Spinal cord (tissue), 10 donors: ENCODE results near the gene OTULIN. TPM values are rescaled to one million over a fixed set of nuclear protein-coding genes. Genes with fewer than 3 reads are reported as not detected.

Experiments
- DNase-seq, 6 donors: peaks; one replicate each; pipeline versions ENCODE4 v3.0.0 to v3.0.0-alpha.2; 2013 to 2015; ENCODE audit warnings: low spot score in 6 of 6, low read depth in 4 of 6
- H3K27ac ChIP-seq: one replicate; pipeline ENCODE4 v1.5.1; 2013; ENCODE audit warnings: low read depth, low read length, control low read depth
- H3K27me3 ChIP-seq: one replicate; pipeline ENCODE4 v1.6.1; 2013; ENCODE audit warnings: low read length; ENCODE audit not compliant: control insufficient read depth, insufficient read depth
- H3K36me3 ChIP-seq: one replicate; pipeline ENCODE4 v1.6.1; 2013; ENCODE audit warnings: low read length; ENCODE audit not compliant: control insufficient read depth, insufficient read depth
- H3K4me1 ChIP-seq: one replicate; pipeline ENCODE4 v1.6.1; 2013; ENCODE audit warnings: low read length; ENCODE audit not compliant: control insufficient read depth, insufficient read depth
- H3K4me3 ChIP-seq: one replicate; pipeline ENCODE4 v1.5.1; 2013; ENCODE audit warnings: low read depth, low read length, control low read depth
- H3K9me3 ChIP-seq: one replicate; pipeline ENCODE4 v1.6.1; 2013; ENCODE audit warnings: low read length; ENCODE audit not compliant: control insufficient read depth, insufficient read depth
- WGBS: methylation state at CpG from one replicate; pipeline ENCODE4 v1.1.5; 2013; ENCODE audit warnings: missing lambda C conversion rate; ENCODE audit not compliant: insufficient coverage; 5-methylcytosine and 5-hydroxymethylcytosine counted together
- polyA plus RNA-seq, 2 donors: library from polyadenylated mRNA; unstranded; fragments of 120-200 nt; gene quantifications; one replicate each; pipeline ENCODE4 v1.2.1, GENCODE V29; 2013; ENCODE audit not compliant: insufficient read length in 2 of 2
- total RNA-seq, 2 donors: library from RNA; depleted of rRNA in 1 of 2; stranded (reverse); fragments of 120-200 nt in 1 of 2; fragments of >200 nt in 1 of 2; gene quantifications; one replicate each; pipeline versions ENCODE4 v1.2.3 to v1.2.4, GENCODE V29; 2013 to 2014
- donor health status: healthy.

The OTULIN gene
- total and polyA plus RNA-seq, 4 donors, result 14.0 to 28.7 (median 15.8) TPM

GRCh38 chr5:14742498-14742897, 78.0 kb downstream of the OTULIN start:
- no peak for DNase-seq
- Histone ChIP-seq H3K27ac (no peak overlapping the region), H3K4me1 (peaks cover 9% of the 10 kb centered on the region), H3K4me3 (no peak overlapping the region), H3K9me3 (no peaks in the 10 kb centered on the region), H3K36me3 (peaks cover 32% of the 10 kb centered on the region), H3K27me3 (no peaks in the 10 kb centered on the region)
- 80% methylated on average over 9 of the region's 9 CpGs for WGBS

- no peak overlapping the region for H3K27ac ChIP-seq
- H3K9me3 ChIP-seq, result no peaks in the 10 kb centered on the region
- no peak for DNase-seq
- H3K27me3 ChIP-seq, result no peaks in the 10 kb centered on the region
- H3K4me1 ChIP-seq, result peaks cover 9% of the 10 kb centered on the region
- WGBS, result 77% methylated on average over 4 of the region's 6 CpGs
- H3K4me3 ChIP-seq, result no peak overlapping the region
- peaks cover 42% of the 10 kb centered on the region for H3K36me3 ChIP-seq
Observed at GRCh38 chr5:14743601-14744295, 79.2 kb downstream of the OTULIN start.

- no peak for DNase-seq
- H3K36me3 ChIP-seq, result peaks cover 42% of the 10 kb centered on the region
- WGBS, result 69% methylated on average over 10 of the region's 14 CpGs
- peaks cover 9% of the 10 kb centered on the region for H3K4me1 ChIP-seq
- no peaks in the 10 kb centered on the region for H3K27me3 ChIP-seq
- no peak overlapping the region for H3K27ac ChIP-seq
- no peaks in the 10 kb centered on the region for H3K9me3 ChIP-seq
- no peak overlapping the region for H3K4me3 ChIP-seq
Observed at GRCh38 chr5:14744296-14745187, 80.0 kb downstream of the OTULIN start.

GRCh38 chr5:14745188-14745563, 80.7 kb downstream of the OTULIN start:
- Histone ChIP-seq H3K4me3 (no peak overlapping the region), H3K27me3 (no peaks in the 10 kb centered on the region), H3K27ac (no peak overlapping the region), H3K4me1 (peaks cover 7% of the 10 kb centered on the region), H3K36me3 (peaks cover 41% of the 10 kb centered on the region), H3K9me3 (no peaks in the 10 kb centered on the region)
- no peak for DNase-seq
- 88% methylated on average over 2 of the region's 5 CpGs for WGBS

- DNase-seq, result no peak
- Histone ChIP-seq H3K4me1 (peaks cover 4% of the 10 kb centered on the region), H3K9me3 (no peaks in the 10 kb centered on the region), H3K27ac (no peak overlapping the region), H3K36me3 (peaks cover 39% of the 10 kb centered on the region), H3K27me3 (no peaks in the 10 kb centered on the region), H3K4me3 (no peak overlapping the region)
- WGBS, result 95% methylated on average over 14 of the region's 14 CpGs
Observed at GRCh38 chr5:14745753-14746152, 81.2 kb downstream of the OTULIN start.

- no peak for DNase-seq
- H3K4me1 ChIP-seq, result no peaks in the 10 kb centered on the region
- H3K27ac ChIP-seq, result no peak overlapping the region
- no peaks in the 10 kb centered on the region for H3K9me3 ChIP-seq
- WGBS, result 96% methylated on average over 11 of the region's 12 CpGs
- H3K36me3 ChIP-seq, result peaks cover 29% of the 10 kb centered on the region
- no peaks in the 10 kb centered on the region for H3K27me3 ChIP-seq
- no peak overlapping the region for H3K4me3 ChIP-seq
Observed at GRCh38 chr5:14748180-14748900, 83.8 kb downstream of the OTULIN start.

Other genes starting within 250 kb of the OTULIN start
- 10 to 100 TPM; 19.9 to 35.0 TPM for gene OTULINL, start 82.9 kb upstream of the OTULIN start, total RNA-seq
- 10 to 100 TPM; 24.6 to 26.5 TPM for gene OTULINL, start 82.9 kb upstream of the OTULIN start, polyA plus RNA-seq
- gene ANKH, start 207.1 kb downstream of the OTULIN start, total RNA-seq, result 10 to 100 TPM; 45.2 to 46.5 TPM
- gene ANKH, start 207.1 kb downstream of the OTULIN start, polyA plus RNA-seq, result 10 to 100 TPM; 72.8 to 73.8 TPM